Measurements from ENCODE around the gene AFDN.
"Not testable (repeated sequence)": the region's sequence is repeated elsewhere in the genome, so short reads cannot be mapped to it uniquely, and the experiment has no call there.

AFDN gene

GRCh38 chr6:167976116-167976657 is 149.5 kb downstream of the AFDN start:
- CTCF ChIA-PET, H3K36me3 Mint-ChIP-seq, H3K27me3 Mint-ChIP-seq, H3K4me3 Mint-ChIP-seq, H3K4me1 Mint-ChIP-seq, H3K27ac Mint-ChIP-seq, H3K9me3 Mint-ChIP-seq, DNase-seq: not testable (repeated sequence)

GRCh38 chr6:167976708-167977107 is 150.0 kb downstream of the AFDN start:
- Mint-ChIP-seq H3K4me1 (no peaks in the 10 kb centered on the region), H3K36me3 (no peaks in the 10 kb centered on the region), H3K4me3 (no peak overlapping the region), H3K27me3 (no peaks in the 10 kb centered on the region), H3K9me3 (peaks cover 2% of the 10 kb centered on the region), H3K27ac (no peak overlapping the region)
- no peak for DNase-seq
- CTCF ChIA-PET, result no interaction called here

GRCh38 chr6:167977717-167978467 is 151.2 kb downstream of the AFDN start:
- DNase-seq, result no peak

GRCh38 chr6:167978607-167979006 is 151.9 kb downstream of the AFDN start:
- Mint-ChIP-seq H3K4me3 (no peak overlapping the region), H3K4me1 (no peaks in the 10 kb centered on the region), H3K9me3 (peaks cover 2% of the 10 kb centered on the region)

More at GRCh38 chr6:167977717-167978467, 151.2 kb downstream of the AFDN start:
- no peak overlapping the region for H3K4me3 Mint-ChIP-seq
- H3K27me3 Mint-ChIP-seq, result no peaks in the 10 kb centered on the region
- no peaks in the 10 kb centered on the region for H3K36me3 Mint-ChIP-seq
- H3K27ac Mint-ChIP-seq, result no peak overlapping the region
- peaks cover 2% of the 10 kb centered on the region for H3K9me3 Mint-ChIP-seq
- CTCF ChIA-PET, result no interaction called here
- H3K4me1 Mint-ChIP-seq, result no peaks in the 10 kb centered on the region

GRCh38 chr6:167979436-167980139 is 152.9 kb downstream of the AFDN start:
- Mint-ChIP-seq H3K4me1 (no peaks in the 10 kb centered on the region), H3K9me3 (peaks cover 2% of the 10 kb centered on the region), H3K27me3 (no peaks in the 10 kb centered on the region), H3K36me3 (no peaks in the 10 kb centered on the region), H3K27ac (no peak overlapping the region), H3K4me3 (no peak overlapping the region)
- no peak for DNase-seq
- CTCF ChIA-PET, result no interaction called here

More at GRCh38 chr6:167978607-167979006, 151.9 kb downstream of the AFDN start:
- no peak overlapping the region for H3K27ac Mint-ChIP-seq
- DNase-seq, result no peak
- no peaks in the 10 kb centered on the region for H3K27me3 Mint-ChIP-seq
- H3K36me3 Mint-ChIP-seq, result no peaks in the 10 kb centered on the region
- CTCF ChIA-PET, result no interaction called here

GRCh38 chr6:167980911-167981580 is 154.3 kb downstream of the AFDN start:
- CTCF ChIA-PET, result no interaction called here
- no peak overlapping the region for H3K27ac Mint-ChIP-seq
- DNase-seq, result no peak

GRCh38 chr6:167981916-167982462 is 155.3 kb downstream of the AFDN start:
- CTCF ChIA-PET, result no interaction called here
- Mint-ChIP-seq H3K9me3 (peaks cover 2% of the 10 kb centered on the region), H3K4me1 (no peaks in the 10 kb centered on the region), H3K36me3 (no peaks in the 10 kb centered on the region), H3K27me3 (no peaks in the 10 kb centered on the region), H3K4me3 (no peak overlapping the region), H3K27ac (no peak overlapping the region)
- no peak for DNase-seq

More at GRCh38 chr6:167980911-167981580, 154.3 kb downstream of the AFDN start:
- H3K9me3 Mint-ChIP-seq, result peaks cover 2% of the 10 kb centered on the region
- H3K4me3 Mint-ChIP-seq, result no peak overlapping the region
- no peaks in the 10 kb centered on the region for H3K4me1 Mint-ChIP-seq
- no peaks in the 10 kb centered on the region for H3K27me3 Mint-ChIP-seq
- no peaks in the 10 kb centered on the region for H3K36me3 Mint-ChIP-seq

GRCh38 chr6:167984144-167984719 is 157.5 kb downstream of the AFDN start:
- Mint-ChIP-seq H3K4me1 (no peaks in the 10 kb centered on the region), H3K36me3 (no peaks in the 10 kb centered on the region), H3K9me3 (no peaks in the 10 kb centered on the region), H3K4me3 (no peak overlapping the region), H3K27me3 (no peaks in the 10 kb centered on the region), H3K27ac (no peak overlapping the region)
- CTCF ChIA-PET, result no interaction called here
- DNase-seq, result no peak

GRCh38 chr6:167984876-167985604 is 158.3 kb downstream of the AFDN start:
- no peak overlapping the region for H3K4me3 Mint-ChIP-seq
- CTCF ChIA-PET, result no interaction called here
- H3K9me3 Mint-ChIP-seq, result no peaks in the 10 kb centered on the region
- no peaks in the 10 kb centered on the region for H3K4me1 Mint-ChIP-seq
- H3K36me3 Mint-ChIP-seq, result no peaks in the 10 kb centered on the region
- no peaks in the 10 kb centered on the region for H3K27me3 Mint-ChIP-seq
- no peak overlapping the region for H3K27ac Mint-ChIP-seq
- DNase-seq, result no peak

- Mint-ChIP-seq H3K4me3 (no peak overlapping the region), H3K27me3 (no peaks in the 10 kb centered on the region), H3K4me1 (no peaks in the 10 kb centered on the region), H3K9me3 (no peaks in the 10 kb centered on the region), H3K36me3 (no peaks in the 10 kb centered on the region), H3K27ac (no peak overlapping the region)
- no peak for DNase-seq
- CTCF ChIA-PET, result no interaction called here
Observed at GRCh38 chr6:167985911-167986595, 159.3 kb downstream of the AFDN start.

GRCh38 chr6:167987396-167988153 is 160.9 kb downstream of the AFDN start:
- Mint-ChIP-seq H3K27me3 (no peaks in the 10 kb centered on the region), H3K27ac (no peak overlapping the region), H3K36me3 (no peaks in the 10 kb centered on the region), H3K9me3 (no peaks in the 10 kb centered on the region), H3K4me1 (no peaks in the 10 kb centered on the region), H3K4me3 (no peak overlapping the region)
- CTCF ChIA-PET, result no interaction called here
- DNase-seq, result no peak

GRCh38 chr6:167988154-167988495 is 161.4 kb downstream of the AFDN start:
- Mint-ChIP-seq H3K36me3 (no peaks in the 10 kb centered on the region), H3K27ac (no peak overlapping the region), H3K4me1 (no peaks in the 10 kb centered on the region), H3K9me3 (no peaks in the 10 kb centered on the region), H3K4me3 (no peak overlapping the region), H3K27me3 (no peaks in the 10 kb centered on the region)
- CTCF ChIA-PET, result no interaction called here
- no peak for DNase-seq

All from activated naive CD4-positive, alpha-beta T cell treated with anti-CD3 and anti-CD28 coated beads, Interleukin-2, amount 10 ng/mL, durations not matched to agents 7 days and 5 days (primary cell).